ENCODE measurements around the gene FAM171A1.
"Not testable (repeated sequence)": the region's sequence is repeated elsewhere in the genome, so short reads cannot be mapped to it uniquely, and the experiment has no call there.

Gene FAM171A1

GRCh38 chr10:15342970-15343369 lies 28.1 kb downstream of the FAM171A1 start:
- DNase-seq, result no peak

- DNase-seq, result no peak
Observed at GRCh38 chr10:15341502-15342128, 29.5 kb downstream of the FAM171A1 start.

GRCh38 chr10:15339892-15340291 lies 31.2 kb downstream of the FAM171A1 start:
- DNase-seq, result no peak

GRCh38 chr10:15337441-15337923 lies 33.6 kb downstream of the FAM171A1 start:
- not testable (repeated sequence) for DNase-seq

- no peak for DNase-seq
Observed at GRCh38 chr10:15336211-15336610, 34.9 kb downstream of the FAM171A1 start.

- DNase-seq, result no peak
Observed at GRCh38 chr10:15335508-15335907, 35.6 kb downstream of the FAM171A1 start.

- no peak for DNase-seq
Observed at GRCh38 chr10:15334650-15335323, 36.3 kb downstream of the FAM171A1 start.

GRCh38 chr10:15333909-15334649 lies 37.0 kb downstream of the FAM171A1 start:
- no peak for DNase-seq

- not testable (repeated sequence) for DNase-seq
Observed at GRCh38 chr10:15333181-15333580, 37.9 kb downstream of the FAM171A1 start.

GRCh38 chr10:15331461-15331860 lies 39.6 kb downstream of the FAM171A1 start:
- DNase-seq, result no peak

- DNase-seq, result no peak
Observed at GRCh38 chr10:15329437-15329836, 41.7 kb downstream of the FAM171A1 start.

- DNase-seq, result no peak
Observed at GRCh38 chr10:15325944-15326284, 45.2 kb downstream of the FAM171A1 start.

- DNase-seq, result peak; percentile 4
Observed at GRCh38 chr10:15325243-15325943, 45.7 kb downstream of the FAM171A1 start.

GRCh38 chr10:15324611-15325010 lies 46.5 kb downstream of the FAM171A1 start:
- DNase-seq, result no peak

GRCh38 chr10:15324113-15324512 lies 47.0 kb downstream of the FAM171A1 start:
- DNase-seq, result no peak

GRCh38 chr10:15322356-15322755 lies 48.7 kb downstream of the FAM171A1 start:
- DNase-seq, result no peak

GRCh38 chr10:15321431-15322341 lies 49.4 kb downstream of the FAM171A1 start:
- DNase-seq, result no peak

- DNase-seq, result no peak
Observed at GRCh38 chr10:15320522-15321203, 50.4 kb downstream of the FAM171A1 start.

- DNase-seq, result no peak
Observed at GRCh38 chr10:15320118-15320517, 51.0 kb downstream of the FAM171A1 start.

- no peak for DNase-seq
Observed at GRCh38 chr10:15316871-15317464, 54.1 kb downstream of the FAM171A1 start.

GRCh38 chr10:15316145-15316544 lies 54.9 kb downstream of the FAM171A1 start:
- no peak for DNase-seq
